ENCODE results near the gene PDZD7.

The PDZD7 gene

GRCh38 chr10:101031128-101031795 is at the start of gene PDZD7, which contains the start of gene SFXN3:
Gene PDZD7, minus strand, starts transcription at chr10:101031129. Its CDS starts 910 bp downstream, at chr10:101030219.
Gene SFXN3, plus strand, starts transcription at chr10:101031234. Its CDS starts 3,461 bp downstream, at chr10:101034695.
- peak within 1 kb of the TSS; percentile 68 for H3K27ac Mint-ChIP-seq
- H3K4me1 Mint-ChIP-seq (ENCODE audit: low read depth): peaks cover 25% of the 10 kb centered on the region
- H3K9me3 Mint-ChIP-seq (ENCODE audit: low read depth): no peaks in the 10 kb centered on the region
- H3K36me3 Mint-ChIP-seq: no peaks in the 10 kb centered on the region
- peak within 1 kb of the TSS; percentile 89 for H3K4me3 Mint-ChIP-seq
- no peaks in the 10 kb centered on the region for H3K27me3 Mint-ChIP-seq

- Mint-ChIP-seq H3K4me1 (ENCODE audit: low read depth) (no peaks in the 10 kb centered on the region), H3K4me3 (no peak overlapping the region), H3K27me3 (peaks cover 34% of the 10 kb centered on the region), H3K27ac (no peak overlapping the region), H3K9me3 (ENCODE audit: low read depth) (no peaks in the 10 kb centered on the region), H3K36me3 (no peaks in the 10 kb centered on the region)
These were observed 48.9 kb upstream of the PDZD7 start for GRCh38 chr10:101079874-101080273.

GRCh38 chr10:101076630-101077029 is 45.7 kb upstream of the PDZD7 start:
- Mint-ChIP-seq H3K27ac (no peak overlapping the region), H3K9me3 (ENCODE audit: low read depth) (no peaks in the 10 kb centered on the region), H3K4me3 (no peak overlapping the region), H3K36me3 (no peaks in the 10 kb centered on the region), H3K27me3 (peaks cover 40% of the 10 kb centered on the region), H3K4me1 (ENCODE audit: low read depth) (no peaks in the 10 kb centered on the region)

- Mint-ChIP-seq H3K27ac (no peak overlapping the region), H3K36me3 (no peaks in the 10 kb centered on the region), H3K27me3 (peaks cover 40% of the 10 kb centered on the region), H3K4me3 (no peak overlapping the region), H3K4me1 (ENCODE audit: low read depth) (peaks cover 3% of the 10 kb centered on the region), H3K9me3 (ENCODE audit: low read depth) (no peaks in the 10 kb centered on the region)
These were observed 44.8 kb upstream of the PDZD7 start for GRCh38 chr10:101075775-101076174.

DNA sequence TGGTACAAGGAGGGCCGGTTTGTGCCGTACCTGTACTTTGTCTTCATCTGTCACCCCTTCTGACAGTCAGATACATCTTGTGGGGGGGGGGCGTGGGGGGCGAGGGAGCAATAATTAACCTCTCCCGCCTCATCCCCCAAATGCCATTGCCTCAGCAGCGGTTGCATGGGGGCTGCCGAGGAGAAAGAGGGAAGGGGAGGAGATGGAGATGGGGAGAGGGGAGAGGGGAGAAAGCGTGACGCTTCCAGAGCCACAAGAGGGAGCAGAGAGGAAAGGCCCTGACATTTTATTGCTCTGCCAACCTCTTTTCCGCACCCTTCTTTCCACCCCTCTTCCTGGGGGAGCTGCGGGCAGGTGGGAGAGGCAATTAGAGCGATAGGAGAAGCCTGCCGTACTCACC is 42.7 kb upstream of the PDZD7 start:
- Mint-ChIP-seq H3K9me3 (ENCODE audit: low read depth) (no peaks in the 10 kb centered on the region), H3K27ac (no peak overlapping the region), H3K4me1 (ENCODE audit: low read depth) (peaks cover 3% of the 10 kb centered on the region), H3K4me3 (no peak overlapping the region), H3K36me3 (no peaks in the 10 kb centered on the region), H3K27me3 (peaks cover 34% of the 10 kb centered on the region)

GRCh38 chr10:101072923-101073322 is 42.0 kb upstream of the PDZD7 start:
- Mint-ChIP-seq H3K27me3 (peaks cover 29% of the 10 kb centered on the region), H3K4me1 (ENCODE audit: low read depth) (peaks cover 3% of the 10 kb centered on the region), H3K9me3 (ENCODE audit: low read depth) (no peaks in the 10 kb centered on the region), H3K4me3 (no peak overlapping the region), H3K27ac (no peak overlapping the region), H3K36me3 (no peaks in the 10 kb centered on the region)

GRCh38 chr10:101071885-101072433 is 41.0 kb upstream of the PDZD7 start:
- Mint-ChIP-seq H3K27me3 (peaks cover 27% of the 10 kb centered on the region), H3K9me3 (ENCODE audit: low read depth) (no peaks in the 10 kb centered on the region), H3K4me3 (no peak overlapping the region), H3K27ac (no peak overlapping the region), H3K4me1 (ENCODE audit: low read depth) (peaks cover 8% of the 10 kb centered on the region), H3K36me3 (no peaks in the 10 kb centered on the region)

- no peak overlapping the region for H3K27ac Mint-ChIP-seq
- no peak overlapping the region for H3K4me3 Mint-ChIP-seq
- peaks cover 8% of the 10 kb centered on the region for H3K4me1 Mint-ChIP-seq (ENCODE audit: low read depth)
- H3K36me3 Mint-ChIP-seq: no peaks in the 10 kb centered on the region
- H3K27me3 Mint-ChIP-seq: peaks cover 26% of the 10 kb centered on the region
- H3K9me3 Mint-ChIP-seq (ENCODE audit: low read depth): no peaks in the 10 kb centered on the region
These were observed 40.4 kb upstream of the PDZD7 start for GRCh38 chr10:101071267-101071884.

- Mint-ChIP-seq H3K27ac (no peak overlapping the region), H3K36me3 (no peaks in the 10 kb centered on the region), H3K27me3 (peaks cover 28% of the 10 kb centered on the region), H3K4me3 (no peak overlapping the region), H3K9me3 (ENCODE audit: low read depth) (no peaks in the 10 kb centered on the region), H3K4me1 (ENCODE audit: low read depth) (peaks cover 15% of the 10 kb centered on the region)
These were observed 39.2 kb upstream of the PDZD7 start for GRCh38 chr10:101070098-101070497.

GRCh38 chr10:101069441-101069840 is 38.5 kb upstream of the PDZD7 start:
- Mint-ChIP-seq H3K9me3 (ENCODE audit: low read depth) (no peaks in the 10 kb centered on the region), H3K27me3 (peaks cover 31% of the 10 kb centered on the region), H3K4me3 (no peak overlapping the region), H3K27ac (no peak overlapping the region), H3K4me1 (ENCODE audit: low read depth) (peaks cover 15% of the 10 kb centered on the region), H3K36me3 (no peaks in the 10 kb centered on the region)

GRCh38 chr10:101067356-101068083 is 36.6 kb upstream of the PDZD7 start:
- Mint-ChIP-seq H3K36me3 (no peaks in the 10 kb centered on the region), H3K9me3 (ENCODE audit: low read depth) (no peaks in the 10 kb centered on the region), H3K4me1 (ENCODE audit: low read depth) (peaks cover 22% of the 10 kb centered on the region), H3K4me3 (peak overlapping the region; percentile 87), H3K27ac (no peak overlapping the region), H3K27me3 (peaks cover 24% of the 10 kb centered on the region)

GRCh38 chr10:101066896-101067355 is 36.0 kb upstream of the PDZD7 start:
- Mint-ChIP-seq H3K4me1 (ENCODE audit: low read depth) (peaks cover 24% of the 10 kb centered on the region), H3K36me3 (no peaks in the 10 kb centered on the region), H3K4me3 (peak overlapping the region; percentile 87), H3K27me3 (peaks cover 22% of the 10 kb centered on the region), H3K27ac (no peak overlapping the region), H3K9me3 (ENCODE audit: low read depth) (no peaks in the 10 kb centered on the region)

DNA sequence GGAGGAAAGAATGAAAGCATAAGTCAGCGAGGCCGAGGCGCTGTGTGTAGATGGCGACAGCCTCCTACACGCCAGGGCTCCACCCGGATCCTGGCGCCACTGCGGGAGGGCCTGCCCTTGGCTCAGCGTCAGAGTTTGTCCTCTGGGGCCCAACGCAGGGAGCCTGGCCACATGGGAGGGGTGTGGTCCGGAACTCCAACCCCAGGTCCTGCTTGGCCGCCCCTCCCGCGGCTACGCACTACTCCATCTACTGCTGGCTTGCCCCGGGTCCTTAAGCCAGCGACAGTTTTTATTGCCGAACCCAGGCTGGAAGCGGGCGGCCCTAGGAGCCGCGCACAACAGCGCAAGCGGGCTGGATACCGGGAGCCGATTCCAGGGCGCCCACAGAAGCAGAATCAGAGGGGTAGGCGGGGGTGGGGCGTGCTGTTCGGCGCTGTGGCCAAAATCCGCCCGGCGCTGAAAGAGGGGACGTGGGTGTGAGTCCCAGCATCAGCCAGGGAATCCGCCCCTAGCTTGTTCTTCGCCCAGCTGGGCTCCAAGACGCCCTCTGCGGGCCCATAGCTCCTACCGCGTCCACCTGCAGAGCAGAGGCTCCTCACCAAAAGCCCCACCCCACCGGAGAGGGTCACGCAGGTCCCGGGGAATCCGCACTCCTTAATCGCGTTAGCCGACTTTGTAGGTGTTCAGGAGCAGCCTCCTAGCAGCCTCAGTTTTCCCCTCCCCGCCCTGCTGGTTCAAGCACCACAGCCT is 35.4 kb upstream of the PDZD7 start:
- no peaks in the 10 kb centered on the region for H3K9me3 Mint-ChIP-seq (ENCODE audit: low read depth)
- peaks cover 25% of the 10 kb centered on the region for H3K4me1 Mint-ChIP-seq (ENCODE audit: low read depth)
- H3K4me3 Mint-ChIP-seq: peak overlapping the region; percentile 47
- no peak overlapping the region for H3K27ac Mint-ChIP-seq
- no peaks in the 10 kb centered on the region for H3K36me3 Mint-ChIP-seq
- H3K27me3 Mint-ChIP-seq: peaks cover 19% of the 10 kb centered on the region

DNA sequence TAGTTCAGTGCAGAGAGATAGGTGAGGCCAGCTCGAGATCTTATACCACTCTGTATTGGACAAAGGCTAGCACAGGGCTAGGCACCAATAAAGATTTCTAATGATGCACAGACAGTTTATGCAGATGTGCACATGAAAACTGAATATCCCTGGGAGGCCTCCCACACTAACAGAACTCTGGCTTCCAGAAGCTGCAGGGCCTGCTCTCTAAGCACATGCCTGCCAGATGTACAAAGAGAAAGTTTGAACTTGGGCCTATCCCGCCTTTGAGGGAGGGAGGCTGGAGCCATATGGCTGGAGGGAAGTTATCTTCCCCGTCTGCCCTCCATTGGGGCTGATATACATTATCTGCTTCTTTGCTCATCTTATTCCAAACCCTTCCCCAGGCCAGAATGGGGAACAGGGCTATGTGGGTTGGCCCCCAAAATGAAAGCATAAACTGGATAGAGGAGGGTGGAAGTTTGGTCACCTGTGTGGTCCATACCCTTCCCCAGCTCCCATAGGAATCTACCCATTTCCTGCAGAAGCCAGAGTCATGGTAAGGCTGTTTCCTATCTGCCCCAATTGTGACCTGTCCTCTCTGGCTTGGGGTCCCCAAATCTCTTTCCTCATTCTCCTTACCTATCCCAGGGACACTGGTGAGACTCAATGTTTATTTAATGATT is 34.7 kb upstream of the PDZD7 start:
- Mint-ChIP-seq H3K9me3 (ENCODE audit: low read depth) (no peaks in the 10 kb centered on the region), H3K27ac (no peak overlapping the region), H3K4me3 (peak overlapping the region; percentile 13), H3K27me3 (peaks cover 19% of the 10 kb centered on the region), H3K4me1 (ENCODE audit: low read depth) (peaks cover 25% of the 10 kb centered on the region), H3K36me3 (no peaks in the 10 kb centered on the region)
